ENCODE data around the gene PLB1.

- TF ChIP-seq POLR2A (IDR thresholded peaks at IDR 0.05; ENCODE audit: low read depth, low read length) (no peak), TAF1 (IDR thresholded peaks at IDR 0.05; ENCODE audit: low read depth, low read length) (no peak)
Measured at GRCh38 chr2:28505361-28505760, 9.5 kb downstream of the PLB1 start.

All from GM12891 (cell line).